GM12801 (cell line): ENCODE results near the gene DUOXA1.

ENCODE experiments used
- CTCF ChIP-seq: IDR thresholded peaks from one replicate; pipeline ENCODE4 v1.5.1; 2011; ENCODE audit warnings: control low read depth; ENCODE audit not compliant: insufficient read length; ENCODE audit errors: extremely low read depth

Gene DUOXA1

GRCh38 chr15:45114076-45114750, 15.5 kb downstream of the DUOXA1 start, which contains the start of the genes DUOX2 and DUOXA2:
TSS of gene DUOX2 (minus strand) at chr15:45114172. CDS start at chr15:45113411, 761 bp downstream.
TSS of gene DUOXA2 (plus strand) at chr15:45114326. CDS start at chr15:45114606, 280 bp downstream.
- TF ChIP-seq CTCF, result no peak

- TF ChIP-seq CTCF, result no peak
These were observed 16.2 kb downstream of the DUOXA1 start for GRCh38 chr15:45113380-45113990.

GRCh38 chr15:45112591-45113379, 16.9 kb downstream of the DUOXA1 start:
- TF ChIP-seq CTCF, result no peak

GRCh38 chr15:45112143-45112590, 17.5 kb downstream of the DUOXA1 start:
- TF ChIP-seq CTCF, result no peak

- TF ChIP-seq CTCF, result no peak
These were observed 18.1 kb downstream of the DUOXA1 start for GRCh38 chr15:45111390-45112142.

GRCh38 chr15:45110256-45110820, 19.3 kb downstream of the DUOXA1 start:
- no peak for TF ChIP-seq CTCF
